Measurements from ENCODE around the gene NPLOC4.
A peak's percentile ranks its signal among the peaks of the same experiment; 100 is the strongest.

The NPLOC4 gene

GRCh38 chr17:81544281-81544974 is 92.5 kb downstream of the NPLOC4 start:
- DNase-seq, result no peak

- DNase-seq, result no peak
Measured at GRCh38 chr17:81543756-81544155, 93.2 kb downstream of the NPLOC4 start.

GRCh38 chr17:81543339-81543675 is 93.6 kb downstream of the NPLOC4 start:
- DNase-seq, result no peak

- DNase-seq, result no peak
Measured at GRCh38 chr17:81542431-81543338, 94.2 kb downstream of the NPLOC4 start.

GRCh38 chr17:81541123-81541522 is 95.8 kb downstream of the NPLOC4 start:
- no peak for DNase-seq

- DNase-seq, result no peak
Measured at GRCh38 chr17:81540676-81541027, 96.3 kb downstream of the NPLOC4 start.

- DNase-seq, result no peak
Measured at GRCh38 chr17:81539961-81540675, 96.8 kb downstream of the NPLOC4 start.

GRCh38 chr17:81539571-81539900 is 97.4 kb downstream of the NPLOC4 start:
- no peak for DNase-seq

- DNase-seq, result no peak
Measured at GRCh38 chr17:81538651-81539570, 98.0 kb downstream of the NPLOC4 start.

GRCh38 chr17:81537856-81538555 is 98.9 kb downstream of the NPLOC4 start:
- peak; percentile 95 for DNase-seq

- peak; percentile 84 for DNase-seq
Measured at GRCh38 chr17:81537343-81537855, 99.5 kb downstream of the NPLOC4 start.

GRCh38 chr17:81536299-81537290 is 100.3 kb downstream of the NPLOC4 start:
- no peak for DNase-seq

- no peak for DNase-seq
Measured at GRCh38 chr17:81535480-81536298, 101.2 kb downstream of the NPLOC4 start.

GRCh38 chr17:81535007-81535328 is 101.9 kb downstream of the NPLOC4 start:
- DNase-seq, result no peak

- DNase-seq, result peak; percentile 45
Measured at GRCh38 chr17:81534157-81535006, 102.5 kb downstream of the NPLOC4 start.

GRCh38 chr17:81533339-81534141 is 103.4 kb downstream of the NPLOC4 start:
- DNase-seq, result no peak

- DNase-seq, result no peak
Measured at GRCh38 chr17:81532490-81533287, 104.2 kb downstream of the NPLOC4 start.
